GM19240 (cell line): ENCODE results near the gene SUGCT.

Experiments
- DNase-seq: peaks from one replicate; pipeline ENCODE4 v3.0.0; 2011; ENCODE audit warnings: low spot score; ENCODE audit not compliant: insufficient read length

The SUGCT gene

DNA sequence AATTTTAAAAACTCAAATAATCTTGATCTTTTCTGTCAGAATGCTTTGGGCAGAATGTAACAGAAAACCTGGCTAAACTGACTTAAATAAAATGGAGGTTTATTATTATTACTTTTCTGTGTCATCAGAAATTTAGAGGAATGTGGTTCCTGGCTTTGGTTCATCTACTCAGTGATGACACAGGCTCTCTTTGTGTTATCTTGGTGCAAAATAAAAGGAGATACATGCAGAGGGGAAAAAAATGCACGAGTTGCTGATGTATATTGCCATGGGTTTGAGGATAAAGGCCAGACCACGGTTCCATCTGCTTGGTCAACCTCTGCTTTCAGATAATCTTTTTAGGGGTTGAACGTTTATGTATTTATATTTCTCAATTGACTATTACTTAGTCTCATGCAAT, 181.4 kb downstream of the SUGCT start:
- DNase-seq: no peak

DNA sequence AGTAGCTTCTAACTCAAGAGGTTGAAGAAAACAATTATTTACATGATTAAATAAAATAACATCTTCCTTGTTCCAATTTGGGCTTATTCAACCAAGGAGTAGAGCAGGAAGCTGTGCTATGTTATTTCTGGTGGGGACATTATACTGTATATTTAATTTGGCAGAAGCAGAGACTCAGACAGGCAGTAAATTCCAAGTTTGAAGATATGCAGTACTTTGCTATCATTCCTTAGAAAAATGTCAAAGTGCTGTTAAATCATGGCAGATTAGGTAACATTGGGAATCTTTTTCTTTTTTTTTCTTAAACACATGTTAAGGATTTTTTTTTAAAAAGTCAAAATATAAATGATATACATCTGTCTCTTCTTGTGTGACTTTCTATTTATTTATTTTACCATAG, 190.1 kb downstream of the SUGCT start:
- no peak for DNase-seq

DNA sequence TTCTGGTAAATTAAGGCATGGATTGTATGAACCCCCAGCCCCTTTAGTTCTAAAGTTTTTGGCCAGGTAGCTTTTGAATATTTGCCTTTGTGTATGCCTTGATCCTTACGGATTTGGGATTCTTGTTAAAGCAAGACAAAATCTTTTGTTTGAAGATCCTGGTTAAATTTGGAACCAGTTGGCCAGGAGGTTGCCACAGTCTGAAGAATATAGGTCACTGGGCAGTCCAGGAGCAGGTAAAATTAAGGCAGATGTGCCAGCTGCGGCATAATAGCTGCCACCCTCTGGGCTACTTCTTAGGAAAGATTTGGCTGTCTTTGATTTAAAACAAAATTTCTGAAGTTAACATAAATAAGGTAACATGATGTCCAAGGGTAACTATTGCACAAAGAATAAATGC, 192.3 kb downstream of the SUGCT start:
- DNase-seq: no peak

DNA sequence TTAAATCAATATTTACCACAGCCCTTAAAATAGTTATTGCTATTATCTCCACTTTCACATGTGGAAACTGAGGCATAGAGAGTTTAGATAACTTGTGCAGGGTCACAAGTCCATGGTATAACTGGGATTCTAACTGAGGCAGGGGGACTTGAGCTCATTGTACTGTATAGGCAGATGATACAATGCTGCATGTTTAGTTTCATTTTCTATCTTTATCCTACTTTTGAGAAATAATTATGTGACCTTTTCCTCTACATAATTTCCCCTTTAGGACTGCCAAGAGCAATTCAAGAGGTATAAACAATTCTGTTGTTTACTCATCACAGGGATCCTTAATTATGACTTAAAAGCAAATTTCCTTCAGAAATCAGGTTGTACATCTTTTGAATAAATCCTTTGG, 193.1 kb downstream of the SUGCT start:
- no peak for DNase-seq

DNA sequence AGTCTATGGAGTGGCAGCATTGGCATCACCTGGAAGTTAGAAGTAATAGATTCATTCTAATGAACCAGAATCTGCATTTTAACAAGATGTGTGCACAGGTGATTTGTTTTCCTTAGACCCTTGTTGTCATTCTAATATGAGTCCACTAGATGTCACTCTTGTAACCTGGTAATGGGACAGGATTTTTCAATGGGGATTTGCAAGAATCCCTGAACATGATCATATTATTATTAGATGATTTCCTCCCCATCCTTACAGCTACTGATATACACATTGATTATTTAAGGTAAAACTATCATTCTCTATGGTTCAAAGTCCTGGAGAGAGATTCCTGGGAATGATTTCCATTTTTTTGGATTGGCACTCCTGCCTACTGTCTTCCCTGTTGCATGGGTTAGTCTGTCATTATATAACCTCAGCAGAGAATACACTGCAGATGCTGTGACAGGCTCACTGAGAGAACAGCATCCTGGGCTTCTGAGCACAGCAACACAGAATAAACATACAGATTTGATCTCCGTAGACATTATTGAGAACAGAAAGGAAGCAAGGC, 194.9 kb downstream of the SUGCT start:
- DNase-seq: peak; percentile 4

DNA sequence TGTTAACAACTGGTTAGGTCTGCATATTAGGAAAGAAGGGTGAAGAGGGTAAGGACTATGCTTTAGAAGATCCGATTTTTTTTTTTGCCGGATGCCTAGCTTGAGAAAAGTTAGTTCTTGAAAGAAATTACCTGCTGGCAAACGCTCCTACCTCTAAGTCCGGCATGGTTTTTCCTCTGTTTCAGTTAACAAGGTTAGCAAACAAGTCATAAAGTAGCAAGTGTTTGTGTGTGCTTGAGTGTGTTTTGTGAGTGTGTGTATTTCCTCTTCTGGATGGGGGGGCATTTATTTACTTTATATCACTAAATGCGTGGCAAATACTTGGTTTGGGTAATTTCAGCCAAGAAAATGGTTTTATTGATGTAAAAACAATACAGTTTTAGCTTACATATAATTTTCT, 195.6 kb downstream of the SUGCT start:
- no peak for DNase-seq

DNA sequence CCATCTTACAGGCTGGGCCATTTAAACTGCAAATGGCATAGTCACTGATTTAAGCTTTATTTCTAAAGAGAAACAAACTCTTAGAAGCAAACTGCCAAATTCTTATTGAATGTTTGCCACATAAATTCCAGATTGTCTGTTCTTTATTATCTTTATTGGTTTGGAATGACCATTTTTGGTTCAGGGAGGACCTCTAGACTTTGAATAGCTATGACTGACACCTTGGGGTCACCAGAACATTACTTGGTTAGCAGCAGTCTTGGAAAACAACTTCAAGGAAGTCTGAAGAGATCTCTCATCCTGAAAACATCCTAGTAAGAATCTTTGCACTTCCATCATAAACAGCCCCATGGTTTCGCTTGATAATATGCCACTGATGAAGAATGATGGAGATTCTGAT, 197.1 kb downstream of the SUGCT start:
- no peak for DNase-seq

DNA sequence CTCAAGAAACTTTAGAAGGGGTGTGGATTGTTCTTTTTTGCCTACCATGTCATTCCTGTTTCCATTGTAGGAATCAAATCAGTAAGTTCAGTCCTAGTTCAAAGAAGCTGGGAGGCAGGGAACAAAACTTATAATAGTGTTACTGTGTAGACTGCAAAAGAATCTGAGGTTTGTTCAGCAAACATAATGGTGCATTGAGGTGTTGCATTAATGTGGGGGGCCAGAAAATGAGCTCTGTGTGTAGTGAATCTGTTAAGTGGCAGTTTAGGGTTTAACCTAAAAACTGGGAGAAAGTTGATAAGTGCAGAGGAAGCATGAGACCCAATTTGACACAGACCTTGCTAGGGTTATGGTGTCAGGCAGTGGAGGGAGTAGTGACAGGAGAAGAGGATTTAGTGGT, 197.7 kb downstream of the SUGCT start:
- no peak for DNase-seq

DNA sequence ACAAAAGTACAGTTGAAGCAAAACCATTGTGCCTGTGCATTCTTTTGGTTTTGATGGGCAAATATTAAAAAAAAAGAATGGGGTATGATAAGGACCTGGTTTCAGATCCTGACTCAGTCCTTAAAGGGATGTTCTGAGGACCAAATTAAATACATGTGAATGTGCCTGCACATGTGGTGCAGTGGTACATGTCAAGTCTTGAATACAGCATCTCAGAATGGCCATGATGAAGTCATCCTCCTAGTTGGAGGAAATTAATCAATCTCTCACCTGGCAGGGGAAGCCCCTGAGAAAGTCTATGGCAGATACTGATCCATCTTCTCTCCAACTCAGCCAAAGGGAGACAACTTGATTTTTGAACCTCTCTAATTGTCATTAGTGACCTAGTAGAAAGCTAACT, 207.0 kb downstream of the SUGCT start:
- DNase-seq: no peak

DNA sequence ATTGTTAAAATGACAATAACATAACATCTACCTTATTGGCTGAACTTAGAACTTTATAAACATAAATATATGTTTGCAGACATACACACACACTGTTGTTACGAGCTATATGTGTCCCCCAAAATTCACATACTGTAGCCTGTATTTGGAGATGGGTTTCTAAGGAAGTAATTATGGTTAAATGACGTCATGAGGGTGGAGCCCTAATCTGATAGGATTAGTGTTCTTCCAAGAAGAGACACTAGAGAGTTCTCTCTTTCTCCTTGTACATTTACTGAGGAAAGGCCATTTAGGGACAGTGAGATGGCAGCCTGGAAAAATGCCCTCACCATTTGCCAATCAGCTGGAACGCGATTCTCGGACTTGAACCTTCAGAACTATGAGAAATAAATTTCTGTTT, 211.7 kb downstream of the SUGCT start:
- no peak for DNase-seq

DNA sequence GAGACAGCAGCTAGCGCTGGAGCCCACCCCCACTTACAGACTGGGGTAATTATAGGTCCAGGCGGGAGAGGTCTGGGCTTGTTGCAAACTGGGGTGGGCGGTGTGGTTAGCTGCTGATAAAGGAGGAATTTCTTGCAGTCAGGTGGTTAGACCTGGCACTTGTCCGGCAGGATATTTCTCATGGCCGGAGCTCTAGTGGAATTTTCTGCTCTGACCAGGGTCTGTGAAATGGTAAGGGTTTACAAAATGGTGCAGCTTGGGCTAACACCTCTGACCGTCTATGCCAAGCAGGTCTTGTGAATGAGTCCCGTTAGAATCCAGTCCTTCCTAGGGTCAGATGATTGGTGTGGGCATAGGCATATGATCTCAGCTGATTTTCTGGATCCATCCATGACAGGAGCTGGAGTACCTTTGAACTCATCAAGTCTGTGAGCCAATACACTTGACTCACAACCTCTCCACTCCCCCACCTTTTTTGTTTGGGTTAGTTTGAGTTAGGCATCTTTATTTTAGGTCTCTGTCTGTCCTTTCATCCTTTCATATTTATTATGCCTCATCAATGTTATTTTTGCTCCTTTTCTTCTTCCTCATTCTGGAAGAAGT, 213.4 kb downstream of the SUGCT start:
- DNase-seq: no peak

DNA sequence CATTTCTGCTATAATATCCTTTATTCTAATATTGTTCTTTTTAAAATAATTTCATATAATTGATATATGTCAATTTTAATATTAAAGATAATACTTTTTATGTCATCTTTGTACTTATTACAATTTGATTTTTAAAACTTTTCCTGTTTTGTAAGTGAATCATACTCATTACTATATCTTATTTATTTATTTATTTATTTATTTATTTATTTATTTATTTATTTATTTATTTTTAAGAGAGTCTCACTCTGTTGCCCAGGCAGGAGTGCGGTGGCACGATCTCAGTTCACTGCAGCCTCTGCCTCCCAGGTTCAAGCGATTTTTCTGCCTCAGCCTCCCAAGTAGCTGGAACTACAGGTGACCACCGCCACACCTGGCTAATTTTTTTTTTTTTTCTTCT, 215.3 kb downstream of the SUGCT start:
- DNase-seq: no peak

DNA sequence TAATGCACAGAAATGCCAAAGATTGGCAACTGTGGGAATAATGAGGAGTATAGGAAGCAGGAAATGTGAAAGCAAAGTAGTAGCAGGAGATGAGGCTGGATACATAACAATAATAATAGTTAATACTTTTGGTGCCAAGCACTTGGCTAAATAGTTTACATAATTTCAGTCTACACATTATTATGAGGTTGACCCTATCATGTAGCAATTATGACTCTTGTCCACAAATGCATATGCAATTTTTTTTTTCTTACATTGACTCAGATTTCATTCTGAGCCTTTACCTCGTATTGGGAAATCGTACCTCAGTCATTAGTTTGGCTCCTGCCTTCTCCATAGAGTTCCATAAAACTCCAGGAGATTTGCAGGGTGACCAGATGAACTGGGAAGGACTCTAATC, 219.9 kb downstream of the SUGCT start:
- DNase-seq: no peak

DNA sequence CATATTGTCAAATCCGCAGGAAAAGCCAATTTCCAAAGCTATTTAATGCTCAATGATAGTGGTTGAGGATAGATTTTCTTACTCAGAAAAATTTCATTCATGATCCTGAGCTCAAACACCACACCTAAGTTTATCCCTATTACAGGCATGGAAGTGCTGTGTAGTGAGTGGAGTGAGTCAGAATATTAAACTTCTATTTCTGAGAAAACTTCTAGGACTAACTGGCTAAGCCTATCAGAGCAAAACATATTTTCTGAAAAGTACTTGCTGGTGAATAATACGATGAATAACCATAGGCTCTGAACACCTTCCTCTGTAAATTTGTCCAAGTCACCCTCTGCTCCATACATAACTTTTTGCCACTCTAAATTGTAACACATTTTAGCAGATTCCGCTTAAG, 221.5 kb downstream of the SUGCT start:
- DNase-seq: no peak

DNA sequence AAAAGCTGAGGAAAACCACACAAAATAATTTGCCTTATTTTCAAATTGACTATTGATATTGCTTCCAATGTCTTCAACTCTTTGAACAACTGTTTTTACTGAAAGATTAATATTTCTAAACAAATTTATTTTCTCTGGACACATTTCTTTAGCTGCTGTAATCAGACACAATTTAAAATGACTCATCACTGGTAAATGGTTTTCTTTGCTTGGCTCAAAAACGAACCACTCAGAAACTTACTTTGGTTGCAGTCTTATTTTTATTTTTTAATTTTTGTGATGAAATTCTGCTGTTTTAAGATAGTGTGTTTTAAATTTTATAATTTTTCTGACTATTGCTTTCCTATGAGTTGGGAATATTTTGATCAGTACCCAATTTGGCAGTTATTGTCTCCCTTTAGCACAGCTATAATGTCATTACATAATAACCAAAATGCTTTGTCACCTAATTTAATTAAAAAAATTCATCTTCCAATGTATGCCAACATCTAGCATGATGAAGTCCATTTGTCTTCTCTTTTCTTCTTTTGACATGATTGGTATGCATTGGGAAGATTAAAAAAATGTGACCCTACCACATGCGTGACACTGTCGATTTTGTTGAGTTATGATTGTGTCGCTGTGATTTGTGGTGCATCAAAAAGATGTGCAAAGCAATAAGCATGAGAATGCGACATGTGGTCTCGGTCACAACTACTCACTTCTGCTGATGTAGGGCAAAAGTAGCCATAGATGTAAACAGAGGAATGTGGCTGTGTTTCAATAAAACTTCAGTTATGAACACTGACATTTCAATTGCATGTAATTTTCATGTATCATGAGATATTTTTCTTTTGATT, 222.3 kb downstream of the SUGCT start:
- no peak for DNase-seq

DNA sequence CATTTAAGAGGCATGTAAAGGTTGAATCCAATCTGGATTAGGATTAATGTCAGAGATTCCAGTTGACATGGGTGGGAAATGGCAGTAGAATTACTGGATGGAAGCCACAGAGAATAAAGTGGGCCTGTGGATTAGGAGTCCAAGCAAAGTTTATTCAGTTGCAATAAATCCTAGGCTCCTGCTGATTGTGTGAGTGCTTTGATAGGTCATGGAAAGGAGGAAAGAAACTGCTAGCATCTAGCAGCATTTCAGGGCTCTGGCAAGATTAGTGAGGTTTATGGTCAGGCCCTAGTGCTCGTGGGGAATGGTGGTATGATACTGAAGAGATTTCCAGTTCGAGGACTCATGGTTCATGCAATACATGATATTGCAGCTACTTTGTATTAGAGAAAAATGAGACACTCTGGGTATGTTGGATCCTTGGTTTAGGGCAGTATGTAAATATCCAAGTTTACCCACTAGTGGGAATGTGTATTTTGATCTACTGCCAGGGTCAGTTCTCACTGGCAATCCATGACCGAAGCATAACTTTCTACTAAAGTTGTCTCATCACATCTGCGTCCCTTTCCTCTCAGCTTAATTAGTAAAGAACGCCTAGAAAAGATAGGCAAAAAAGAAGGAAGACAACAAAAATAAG, 235.0 kb downstream of the SUGCT start:
- DNase-seq: no peak

DNA sequence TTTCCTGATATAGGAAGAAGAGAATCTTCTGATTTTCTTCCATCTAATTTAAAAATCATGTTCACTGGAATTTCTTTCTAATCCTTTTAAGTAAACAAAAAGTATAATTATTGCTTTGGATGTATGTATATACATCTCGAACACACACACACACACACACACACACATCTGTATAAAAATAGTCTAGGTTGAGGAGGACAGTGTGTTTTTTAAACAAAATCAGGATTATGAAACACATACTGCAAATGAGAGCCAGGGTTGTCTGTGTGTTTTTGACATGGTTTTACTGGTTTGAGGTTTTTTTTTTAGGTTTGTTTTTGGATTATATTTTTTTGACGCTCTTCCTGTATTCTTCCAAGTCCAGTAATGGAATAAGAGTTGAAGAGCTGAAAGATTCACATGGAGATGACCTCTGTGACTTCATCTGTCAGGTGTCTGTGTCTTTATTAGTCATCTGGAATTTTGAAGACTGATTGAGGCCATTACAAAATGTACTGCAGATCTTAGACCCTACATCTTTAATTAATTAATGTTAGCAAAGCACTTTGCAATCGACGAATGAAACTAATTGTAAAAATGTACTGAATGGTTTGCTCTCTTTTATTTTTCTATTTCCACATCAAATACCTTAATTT, 237.1 kb downstream of the SUGCT start:
- DNase-seq: no peak

DNA sequence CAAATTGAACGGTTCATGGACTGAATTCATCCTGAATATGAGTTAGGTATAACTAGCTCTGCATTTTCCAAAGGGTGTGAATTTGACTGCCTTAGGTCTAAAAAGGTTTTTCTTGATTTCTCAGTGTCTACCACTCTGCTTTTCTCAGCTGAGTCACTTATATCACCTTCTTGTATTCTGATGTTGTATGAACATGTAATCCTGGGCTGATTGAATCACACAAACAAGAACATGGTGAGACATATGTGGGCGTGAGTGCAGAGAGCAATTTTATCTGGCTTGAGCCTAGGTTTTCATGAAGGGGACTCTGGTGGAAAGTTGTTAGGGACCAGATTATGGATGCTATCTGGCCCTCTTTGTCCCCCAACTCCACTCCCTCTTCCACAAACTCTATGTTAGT, 239.8 kb downstream of the SUGCT start:
- no peak for DNase-seq

DNA sequence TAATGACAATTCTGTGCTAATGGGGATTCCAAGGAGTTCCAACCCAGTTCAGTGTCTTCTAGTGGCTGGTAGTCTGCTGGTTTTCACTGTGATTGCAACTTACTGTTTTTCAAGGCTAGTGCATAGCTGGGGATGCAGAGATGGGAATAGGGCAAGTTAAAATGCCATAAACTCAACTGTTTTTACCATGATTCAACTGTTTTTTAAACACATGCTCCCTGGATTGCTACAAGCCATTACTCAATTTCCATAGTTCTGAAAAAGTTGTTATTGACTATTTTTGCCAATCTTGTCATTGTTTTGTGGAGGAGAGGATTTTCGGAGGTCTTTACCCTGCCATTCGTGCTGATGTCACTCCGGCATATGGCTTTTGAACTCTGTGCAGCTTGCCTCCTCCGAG, 245.3 kb downstream of the SUGCT start:
- no peak for DNase-seq

DNA sequence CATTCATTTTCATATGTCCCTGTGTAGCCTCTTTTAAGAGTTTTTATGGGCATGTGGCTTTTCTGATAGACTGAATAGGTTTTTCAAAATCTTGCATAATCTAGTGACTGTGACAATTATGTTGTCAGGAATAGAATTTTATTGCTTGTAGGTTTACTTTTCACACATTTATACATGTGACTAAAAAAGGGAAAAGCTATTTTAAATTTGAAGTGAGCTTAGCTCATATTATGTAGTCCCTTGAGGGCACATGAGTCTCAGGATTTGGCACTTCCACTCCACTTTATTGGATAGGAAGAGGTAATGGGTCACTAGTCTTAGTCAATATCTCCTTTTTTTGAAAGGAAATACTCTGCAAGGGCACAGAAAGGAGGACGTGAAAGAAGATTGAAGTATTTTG, 247.3 kb downstream of the SUGCT start:
- no peak for DNase-seq

DNA sequence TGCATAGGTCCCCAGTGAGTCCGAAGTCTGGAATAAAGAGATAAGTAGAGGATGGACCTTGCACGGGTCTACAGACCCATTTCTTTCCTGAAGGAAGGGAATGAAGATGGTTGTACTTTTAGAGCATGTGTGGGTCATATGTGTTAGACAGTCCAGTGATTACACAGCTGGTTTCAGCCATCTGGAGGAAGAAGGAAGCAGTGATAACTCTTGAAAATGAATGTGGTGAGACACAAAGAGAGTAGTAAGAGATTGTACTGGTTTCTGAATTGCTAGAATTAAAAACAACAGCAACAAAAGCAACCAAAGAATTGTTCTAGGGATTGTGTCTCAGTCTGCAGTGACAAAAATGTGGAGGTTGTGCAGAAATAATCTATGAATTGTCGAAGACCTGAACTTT, 258.9 kb downstream of the SUGCT start:
- DNase-seq: no peak

DNA sequence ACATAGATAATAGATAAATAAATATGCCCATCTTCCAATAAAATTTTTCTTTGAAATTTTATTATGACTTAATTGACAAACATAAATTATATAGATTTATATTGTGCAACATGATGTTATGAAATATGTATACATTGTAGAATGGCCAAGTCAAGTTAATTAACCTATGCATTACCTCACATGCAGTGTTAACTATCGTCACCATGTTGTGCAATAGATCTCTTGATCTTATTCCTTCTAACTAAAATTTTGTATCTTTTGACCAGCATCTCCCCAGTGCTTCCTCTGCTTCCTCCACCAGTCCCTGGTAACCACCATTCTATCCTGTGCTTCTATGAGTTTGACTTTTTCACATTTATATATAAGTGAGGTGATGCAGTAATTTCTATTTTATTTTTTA, 259.6 kb downstream of the SUGCT start:
- DNase-seq: no peak
